ENCODE measurements around the gene SPATA4.

SPATA4 gene

GRCh38 chr4:176188654-176189053 is 6.7 kb downstream of the SPATA4 start:
- no peak for DNase-seq

- no peak for DNase-seq
These were observed 7.8 kb downstream of the SPATA4 start for GRCh38 chr4:176187624-176188023.

- no peak for DNase-seq
These were observed 8.6 kb downstream of the SPATA4 start for GRCh38 chr4:176186671-176187395.

GRCh38 chr4:176186067-176186466 is 9.3 kb downstream of the SPATA4 start:
- no peak for DNase-seq

GRCh38 chr4:176185051-176185450 is 10.3 kb downstream of the SPATA4 start:
- no peak for DNase-seq

- DNase-seq: no peak
These were observed 32.3 kb downstream of the SPATA4 start for GRCh38 chr4:176163041-176163440.

GRCh38 chr4:176156656-176157055 is 38.7 kb downstream of the SPATA4 start:
- no peak for DNase-seq

GRCh38 chr4:176153124-176153523 is 42.3 kb downstream of the SPATA4 start:
- no peak for DNase-seq

- no peak for DNase-seq
These were observed 44.7 kb downstream of the SPATA4 start for GRCh38 chr4:176150704-176151103.

GRCh38 chr4:176150356-176150682 is 45.1 kb downstream of the SPATA4 start:
- DNase-seq: no peak

- DNase-seq: no peak
These were observed 45.6 kb downstream of the SPATA4 start for GRCh38 chr4:176149680-176150355.

GRCh38 chr4:176142253-176142652 is 53.1 kb downstream of the SPATA4 start:
- no peak for DNase-seq

GRCh38 chr4:176139518-176139917 is 55.9 kb downstream of the SPATA4 start:
- no peak for DNase-seq

- no peak for DNase-seq
These were observed 57.8 kb downstream of the SPATA4 start for GRCh38 chr4:176137631-176138030.

GRCh38 chr4:176134670-176135069 is 60.7 kb downstream of the SPATA4 start:
- no peak for DNase-seq
